ENCODE measurements around the gene DACT3. TPM values are rescaled to one million over a fixed set of nuclear protein-coding genes. Genes with fewer than 3 reads are reported as not detected.

Gene DACT3
- total and polyA plus RNA-seq, 11 donors: 2.4 to 23.4 (median 14.2) TPM

GRCh38 chr19:46610851-46611770, 49.9 kb downstream of the DACT3 start:
- Histone ChIP-seq H3K4me3 (no peak overlapping the region), H3K36me3 (peaks cover 0 to 47% (median 41%) of the 10 kb centered on the region in 9 donors), H3K9me3 (no peaks in the 10 kb centered on the region), H3K27me3 (no peaks in the 10 kb centered on the region), H3K27ac (peak overlapping the region in 1 of 12 donors; percentile 18), H3K4me1 (peaks cover 0 to 37% (median 8%) of the 10 kb centered on the region in 12 donors)
- no peak for TF ChIP-seq POLR2A (IDR thresholded peaks at IDR 0.05)
- no peak for TF ChIP-seq CTCF (IDR thresholded peaks at IDR 0.05)
- intact Hi-C loops (cut with DNase I): loop anchor here in 2 of 10 donors (10.0 kb wide), 2 partner anchors 134 to 234 kb away; partner anchors contain the start of genes FKRP (in 1 of the 2) and STRN4 (in 1 of the 2)
- 75 to 84% (median 81%) methylated on average over 17 of the region's 17 CpGs for WGBS, 4 donors
- DNase-seq (peak in 2 of 5 donors; percentile 19 to 30), ATAC-seq (peak in 1 of 4 donors; percentile 1)

- DNase-seq: peak in 3 of 5 donors; percentile 6 to 18 (median 9)
- ATAC-seq: no peak
- intact Hi-C loops (cut with DNase I): loop anchor here in 2 of 10 donors (10.0 kb wide), 2 partner anchors 134 to 234 kb away; partner anchors contain the start of genes FKRP (in 1 of the 2) and STRN4 (in 1 of the 2)
- H3K27ac ChIP-seq: no peak overlapping the region
- peaks cover 0 to 43% (median 14%) of the 10 kb centered on the region in 12 donors for H3K4me1 ChIP-seq
- peaks cover 0 to 54% (median 47%) of the 10 kb centered on the region in 9 donors for H3K36me3 ChIP-seq
- H3K27me3 ChIP-seq: no peaks in the 10 kb centered on the region
- no peak overlapping the region for H3K4me3 ChIP-seq
- TF ChIP-seq POLR2A (IDR thresholded peaks at IDR 0.05): no peak
- TF ChIP-seq CTCF (IDR thresholded peaks at IDR 0.05): no peak
- WGBS, 4 donors: 64 to 67% (median 65%) methylated on average over 5 of the region's 5 CpGs
- H3K9me3 ChIP-seq: no peaks in the 10 kb centered on the region
Measured at GRCh38 chr19:46610413-46610775, 50.6 kb downstream of the DACT3 start.

GRCh38 chr19:46609511-46610412, 51.2 kb downstream of the DACT3 start:
- no peak for TF ChIP-seq POLR2A (IDR thresholded peaks at IDR 0.05)
- Histone ChIP-seq H3K27ac (no peak overlapping the region), H3K4me1 (peaks cover 0 to 50% (median 20%) of the 10 kb centered on the region in 12 donors), H3K4me3 (no peak overlapping the region), H3K9me3 (no peaks in the 10 kb centered on the region), H3K27me3 (no peaks in the 10 kb centered on the region), H3K36me3 (peaks cover 0 to 57% (median 47%) of the 10 kb centered on the region in 9 donors)
- WGBS, 4 donors: 78 to 81% (median 81%) methylated on average over 30 of the region's 30 CpGs
- ATAC-seq: no peak
- intact Hi-C loops (cut with DNase I): loop anchor here in 3 of 10 donors (10.0 kb wide), 2 partner anchors 135 to 235 kb away; partner anchors contain the start of genes FKRP (in 1 of the 3) and STRN4 (in 1 of the 3)
- DNase-seq: peak in 3 of 5 donors; percentile 16 to 44 (median 25)

GRCh38 chr19:46608581-46609345, 52.2 kb downstream of the DACT3 start:
- TF ChIP-seq POLR2A (IDR thresholded peaks at IDR 0.05) (no peak), CTCF (IDR thresholded peaks at IDR 0.05) (no peak)
- intact Hi-C loops (cut with DNase I): loop anchor here in 1 of 10 donors (10.0 kb wide), 1 partner anchor 236 kb away; no protein-coding TSS in a partner anchor
- peak in 3 of 5 donors; percentile 15 to 42 (median 24) for DNase-seq
- 92 to 93% (median 93%) methylated on average over 27 of the region's 27 CpGs for WGBS, 4 donors
- Histone ChIP-seq H3K36me3 (peaks cover 0 to 57% (median 47%) of the 10 kb centered on the region in 9 donors), H3K27me3 (no peaks in the 10 kb centered on the region), H3K4me1 (peaks cover 0 to 52% (median 23%) of the 10 kb centered on the region in 12 donors), H3K9me3 (no peaks in the 10 kb centered on the region), H3K4me3 (no peak overlapping the region), H3K27ac (no peak overlapping the region)
- ATAC-seq: no peak
